Myocyte (in vitro differentiated cells): ENCODE data around the gene UQCC3. TPM values are rescaled to one million over a fixed set of nuclear protein-coding genes. Genes with fewer than 3 reads are reported as not detected.

Experiments
- total RNA-seq: library from RNA; depleted of rRNA; stranded (reverse); fragments of >200 nt; gene quantifications from 2 replicates; pipeline ENCODE4 v1.2.3, GENCODE V29; 2014

UQCC3 gene
- total RNA-seq, 1 donor from 2014 or later: 5.7 TPM

Other genes starting within 250 kb of the UQCC3 start
- 141 and 144 TPM in 2 replicates for gene AHNAK, start 124.9 kb upstream of the UQCC3 start, total RNA-seq
- gene EEF1G, start 97.8 kb upstream of the UQCC3 start, total RNA-seq: 1,484 and 1,704 TPM in 2 replicates
- gene TUT1, start 80.2 kb upstream of the UQCC3 start, total RNA-seq: 7.5 and 8.1 TPM in 2 replicates
- gene MTA2, start 69.8 kb upstream of the UQCC3 start, total RNA-seq: 66.9 and 72.4 TPM in 2 replicates
- 11.3 and 17.6 TPM in 2 replicates for gene EML3, start 58.9 kb upstream of the UQCC3 start, total RNA-seq
- gene ROM1, start 58.4 kb upstream of the UQCC3 start, total RNA-seq: 1.5 and 2.8 TPM in 2 replicates
- gene B3GAT3, start 49.7 kb upstream of the UQCC3 start, total RNA-seq: 52.6 and 59.8 TPM in 2 replicates
- 168 and 174 TPM in 2 replicates for gene GANAB, start 25.1 kb upstream of the UQCC3 start, total RNA-seq
- gene INTS5, start 18.4 kb upstream of the UQCC3 start, total RNA-seq: 20.6 and 22.4 TPM in 2 replicates
- gene C11orf98, start 6.5 kb upstream of the UQCC3 start, total RNA-seq: 32.2 and 40.7 TPM in 2 replicates
- gene CSKMT, start 6.4 kb upstream of the UQCC3 start, total RNA-seq: 3.2 and 12.4 TPM in 2 replicates
- gene LBHD1, start 594 bp downstream of the UQCC3 start, total RNA-seq: 4.5 and 5.0 TPM in 2 replicates
- gene UBXN1, start 7.4 kb downstream of the UQCC3 start, total RNA-seq: 123 and 133 TPM in 2 replicates
- 195 and 219 TPM in 2 replicates for gene LRRN4CL, start 17.9 kb downstream of the UQCC3 start, total RNA-seq
- 40.8 and 49.8 TPM in 2 replicates for gene BSCL2, start 35.8 kb downstream of the UQCC3 start, total RNA-seq
- not detected in 2 replicates for gene GNG3, start 36.0 kb downstream of the UQCC3 start, total RNA-seq
- 8.0 and 8.6 TPM in 2 replicates for gene HNRNPUL2, start 55.8 kb downstream of the UQCC3 start, total RNA-seq
- gene TTC9C, start 56.8 kb downstream of the UQCC3 start, total RNA-seq: 19.7 and 30.9 TPM in 2 replicates
- gene ZBTB3, start 82.5 kb downstream of the UQCC3 start, total RNA-seq: 6.6 TPM in 2 replicates
- gene POLR2G, start 89.9 kb downstream of the UQCC3 start, total RNA-seq: 67.8 and 69.4 TPM in 2 replicates
- gene TAF6L, start 99.7 kb downstream of the UQCC3 start, total RNA-seq: 22.1 and 24.9 TPM in 2 replicates
- gene TMEM179B, start 115.7 kb downstream of the UQCC3 start, total RNA-seq: 30.9 and 52.2 TPM in 2 replicates
- gene TMEM223, start 120.3 kb downstream of the UQCC3 start, total RNA-seq: 23.9 and 33.4 TPM in 2 replicates
- gene NXF1, start 133.8 kb downstream of the UQCC3 start, total RNA-seq: 44.0 and 48.5 TPM in 2 replicates
- gene STX5, start 160.4 kb downstream of the UQCC3 start, total RNA-seq: 25.1 and 27.4 TPM in 2 replicates
- not detected in 2 replicates for gene TEX54, start 161.2 kb downstream of the UQCC3 start, total RNA-seq
- 37.9 and 48.1 TPM in 2 replicates for gene WDR74, start 167.9 kb downstream of the UQCC3 start, total RNA-seq
- 141 and 195 TPM in 2 replicates for gene SLC3A2, start 209.2 kb downstream of the UQCC3 start, total RNA-seq
- gene CHRM1, start 249.7 kb downstream of the UQCC3 start, total RNA-seq: not detected in 2 replicates